ENCODE data around the gene RDH12. TPM values are rescaled to one million over a fixed set of nuclear protein-coding genes. Genes with fewer than 3 reads are reported as not detected.

Gene RDH12
- total and polyA plus RNA-seq, 4 donors: 0.06 to 0.25 (median 0.22) TPM; not detected in 1

DNA sequence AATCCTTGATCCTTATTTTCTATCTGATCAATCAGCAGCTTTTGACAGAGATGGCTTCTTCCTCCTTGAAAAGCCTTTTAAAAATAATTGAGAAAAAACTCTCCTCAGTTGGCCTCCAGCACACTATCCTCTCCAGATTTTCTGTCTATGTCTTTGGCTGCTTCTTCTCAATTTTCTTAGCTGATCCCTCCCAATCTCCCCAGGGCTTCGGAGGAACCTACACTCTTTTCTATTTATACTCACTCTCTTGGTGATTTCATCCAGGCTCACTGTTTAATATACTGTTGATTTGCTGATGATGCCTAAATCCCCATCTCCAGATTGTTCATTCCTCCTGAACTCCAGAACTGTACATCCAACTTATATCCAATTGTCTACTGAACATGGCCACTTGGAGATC is 54.8 kb downstream of the RDH12 start:
- DNase-seq (no peak), ATAC-seq (ENCODE audit: insufficient read depth, low FRiP score) (no peak)
- H3K36me3 ChIP-seq (ENCODE audit: control insufficient read depth in 4 of 4, insufficient read depth in 4 of 4, low read length in 4 of 4): peaks cover 31 to 62% (median 45%) of the 10 kb centered on the region in 4 donors
- no peaks in the 10 kb centered on the region for H3K4me1 ChIP-seq (ENCODE audit: control insufficient read depth in 5 of 5, insufficient read depth in 5 of 5, low read length in 5 of 5)
- peaks cover 0 to 2% (median 0%) of the 10 kb centered on the region in 4 donors for H3K9me3 ChIP-seq (ENCODE audit: control insufficient read depth in 4 of 4, insufficient read depth in 3 of 4, low read length in 3 of 4)
- no peak overlapping the region for H3K4me3 ChIP-seq
- WGBS, 2 donors: 93% methylated on average over 1 of the region's 1 CpG
- no peak overlapping the region for H3K27ac ChIP-seq (ENCODE audit: low read depth in 1 of 2, low read length in 1 of 2)
- TF ChIP-seq, protein P1, sequence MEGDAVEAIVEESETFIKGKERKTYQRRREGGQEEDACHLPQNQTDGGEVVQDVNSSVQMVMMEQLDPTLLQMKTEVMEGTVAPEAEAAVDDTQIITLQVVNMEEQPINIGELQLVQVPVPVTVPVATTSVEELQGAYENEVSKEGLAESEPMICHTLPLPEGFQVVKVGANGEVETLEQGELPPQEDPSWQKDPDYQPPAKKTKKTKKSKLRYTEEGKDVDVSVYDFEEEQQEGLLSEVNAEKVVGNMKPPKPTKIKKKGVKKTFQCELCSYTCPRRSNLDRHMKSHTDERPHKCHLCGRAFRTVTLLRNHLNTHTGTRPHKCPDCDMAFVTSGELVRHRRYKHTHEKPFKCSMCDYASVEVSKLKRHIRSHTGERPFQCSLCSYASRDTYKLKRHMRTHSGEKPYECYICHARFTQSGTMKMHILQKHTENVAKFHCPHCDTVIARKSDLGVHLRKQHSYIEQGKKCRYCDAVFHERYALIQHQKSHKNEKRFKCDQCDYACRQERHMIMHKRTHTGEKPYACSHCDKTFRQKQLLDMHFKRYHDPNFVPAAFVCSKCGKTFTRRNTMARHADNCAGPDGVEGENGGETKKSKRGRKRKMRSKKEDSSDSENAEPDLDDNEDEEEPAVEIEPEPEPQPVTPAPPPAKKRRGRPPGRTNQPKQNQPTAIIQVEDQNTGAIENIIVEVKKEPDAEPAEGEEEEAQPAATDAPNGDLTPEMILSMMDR (IDR thresholded peaks at IDR 0.05; ENCODE audit: control extremely low read depth, extremely low read depth): no peak
- no peak overlapping the region for H3K9ac ChIP-seq (ENCODE audit: insufficient read depth in 1 of 2, low read length in 2 of 2)
- H3K27me3 ChIP-seq (ENCODE audit: control insufficient read depth in 3 of 3, insufficient read depth in 3 of 3, low read length in 2 of 3): no peaks in the 10 kb centered on the region

DNA sequence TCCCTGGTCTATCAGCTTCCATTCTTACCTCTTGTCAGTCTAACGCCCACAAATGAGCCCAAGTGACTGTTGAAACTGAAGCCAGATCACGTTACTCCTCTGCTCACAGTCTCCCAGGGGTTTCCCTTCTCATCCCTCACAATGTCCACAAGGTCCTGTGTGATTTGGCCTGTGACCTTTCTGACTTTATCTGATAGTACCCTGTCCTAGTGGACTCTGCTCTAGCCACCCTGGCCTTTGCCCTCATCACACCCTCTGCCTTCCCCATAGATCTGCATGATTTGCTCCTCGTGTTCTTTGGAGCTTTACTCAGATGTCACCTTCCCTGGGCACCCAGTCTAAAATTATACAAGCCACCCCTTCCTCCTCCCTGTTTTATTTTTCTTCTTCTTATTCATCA is 55.5 kb downstream of the RDH12 start:
- H3K36me3 ChIP-seq (ENCODE audit: control insufficient read depth in 4 of 4, insufficient read depth in 4 of 4, low read length in 4 of 4): peaks cover 26 to 61% (median 42%) of the 10 kb centered on the region in 4 donors
- ATAC-seq (ENCODE audit: insufficient read depth, low FRiP score): no peak
- H3K9ac ChIP-seq (ENCODE audit: insufficient read depth in 1 of 2, low read length in 2 of 2): no peak overlapping the region
- no peak overlapping the region for H3K4me3 ChIP-seq
- H3K9me3 ChIP-seq (ENCODE audit: control insufficient read depth in 4 of 4, insufficient read depth in 3 of 4, low read length in 3 of 4): peaks cover 0 to 2% (median 0%) of the 10 kb centered on the region in 4 donors
- TF ChIP-seq, protein P1 (IDR thresholded peaks at IDR 0.05; ENCODE audit: control extremely low read depth, extremely low read depth): no peak
- H3K27me3 ChIP-seq (ENCODE audit: control insufficient read depth in 3 of 3, insufficient read depth in 3 of 3, low read length in 2 of 3): no peaks in the 10 kb centered on the region
- no peak for DNase-seq
- WGBS, 2 donors: 86 to 87% methylated on average over 3 of the region's 3 CpGs
- H3K27ac ChIP-seq (ENCODE audit: low read depth in 1 of 2, low read length in 1 of 2): no peak overlapping the region
- H3K4me1 ChIP-seq (ENCODE audit: control insufficient read depth in 5 of 5, insufficient read depth in 5 of 5, low read length in 5 of 5): no peaks in the 10 kb centered on the region

DNA sequence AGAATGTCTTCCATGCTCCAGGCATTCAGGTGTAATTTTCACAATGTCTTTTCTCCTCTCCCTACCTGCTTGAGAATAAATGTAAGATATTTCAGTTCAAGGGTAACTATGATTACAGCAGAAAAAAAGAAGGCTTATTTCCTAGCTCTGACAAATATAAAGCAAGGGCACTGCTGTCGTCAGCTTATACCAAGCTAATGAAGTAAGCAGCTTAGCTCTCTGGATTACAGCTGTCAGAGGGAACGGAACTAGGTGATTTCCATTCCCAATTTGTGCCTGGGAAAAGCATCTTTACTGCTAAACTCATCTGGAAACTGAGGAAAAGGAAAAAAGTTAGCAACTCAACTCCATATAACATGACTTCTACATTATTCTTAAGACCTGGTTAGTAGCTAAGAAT is 58.2 kb downstream of the RDH12 start:
- peaks cover 20 to 49% (median 26%) of the 10 kb centered on the region in 4 donors for H3K36me3 ChIP-seq (ENCODE audit: control insufficient read depth in 4 of 4, insufficient read depth in 4 of 4, low read length in 4 of 4)
- H3K4me3 ChIP-seq: no peak overlapping the region
- no peak for ATAC-seq (ENCODE audit: insufficient read depth, low FRiP score)
- H3K4me1 ChIP-seq (ENCODE audit: control insufficient read depth in 5 of 5, insufficient read depth in 5 of 5, low read length in 5 of 5): no peaks in the 10 kb centered on the region
- H3K27me3 ChIP-seq (ENCODE audit: control insufficient read depth in 3 of 3, insufficient read depth in 3 of 3, low read length in 2 of 3): no peaks in the 10 kb centered on the region
- no peak for DNase-seq
- H3K27ac ChIP-seq (ENCODE audit: low read depth in 1 of 2, low read length in 1 of 2): no peak overlapping the region
- whole genome bisulfite sequencing, 2 donors: 93 to 96% methylated on average over 2 of the region's 2 CpGs
- TF ChIP-seq, protein P1 (IDR thresholded peaks at IDR 0.05; ENCODE audit: control extremely low read depth, extremely low read depth): no peak
- no peaks in the 10 kb centered on the region for H3K9me3 ChIP-seq (ENCODE audit: control insufficient read depth in 4 of 4, insufficient read depth in 3 of 4, low read length in 3 of 4)
- H3K9ac ChIP-seq (ENCODE audit: insufficient read depth in 1 of 2, low read length in 2 of 2): no peak overlapping the region

DNA sequence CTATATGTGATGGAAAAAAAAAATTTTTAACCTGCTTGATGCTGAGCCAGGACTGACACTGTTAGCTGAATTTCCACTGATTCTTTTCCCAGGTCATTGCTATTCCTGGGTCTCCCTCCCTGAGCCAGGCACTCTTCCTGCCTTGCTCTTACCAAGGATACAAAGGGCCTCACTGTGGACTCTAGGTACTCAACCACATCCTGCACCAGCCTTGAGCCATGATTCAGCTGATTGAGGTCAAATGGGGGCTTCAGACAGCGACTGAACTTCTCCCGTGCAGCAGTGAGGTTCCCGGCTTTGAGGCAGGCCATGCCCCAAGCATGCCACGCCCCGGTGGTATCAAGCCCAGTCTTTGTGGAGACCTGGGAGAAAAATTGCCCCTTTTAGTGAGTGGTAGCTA is 60.4 kb downstream of the RDH12 start:
- WGBS, 2 donors: 67 to 91% methylated on average over 5 of the region's 5 CpGs
- Histone ChIP-seq H3K4me3 (no peak overlapping the region), H3K4me1 (ENCODE audit: control insufficient read depth in 5 of 5, insufficient read depth in 5 of 5, low read length in 5 of 5) (no peaks in the 10 kb centered on the region), H3K9me3 (ENCODE audit: control insufficient read depth in 4 of 4, insufficient read depth in 3 of 4, low read length in 3 of 4) (no peaks in the 10 kb centered on the region), H3K27ac (ENCODE audit: low read depth in 1 of 2, low read length in 1 of 2) (no peak overlapping the region), H3K9ac (ENCODE audit: insufficient read depth in 1 of 2, low read length in 2 of 2) (no peak overlapping the region), H3K27me3 (ENCODE audit: control insufficient read depth in 3 of 3, insufficient read depth in 3 of 3, low read length in 2 of 3) (no peaks in the 10 kb centered on the region), H3K36me3 (ENCODE audit: control insufficient read depth in 4 of 4, insufficient read depth in 4 of 4, low read length in 4 of 4) (peaks cover 20 to 45% (median 30%) of the 10 kb centered on the region in 4 donors)
- DNase-seq: no peak
- ATAC-seq (ENCODE audit: insufficient read depth, low FRiP score): no peak
- TF ChIP-seq, protein P1 (IDR thresholded peaks at IDR 0.05; ENCODE audit: control extremely low read depth, extremely low read depth): no peak

Data from lung (tissue), 12 donors.